Measurements from ENCODE around the gene ACOT7. TPM values are rescaled to one million over a fixed set of nuclear protein-coding genes. Genes with fewer than 3 reads are reported as not detected.

The ACOT7 gene
- total and polyA plus RNA-seq, 2 of the 13 experiments (the other 11 are each of a cell fraction or from before 2014, with no cell fraction given): 33.0 to 55.8 TPM

GRCh38 chr1:6328696-6329095, 64.9 kb downstream of the ACOT7 start (continued):
- TF ChIP-seq NFAT5 (CRISPR knock-in tag; IDR thresholded peaks at IDR 0.05): no peak
- TF ChIP-seq TFDP1 (CRISPR knock-in tag; IDR thresholded peaks at IDR 0.05; ENCODE audit: borderline replicate concordance): no peak
- no peak for TF ChIP-seq ZNF704 (CRISPR knock-in tag; IDR thresholded peaks at IDR 0.05; ENCODE audit: borderline replicate concordance)

GRCh38 chr1:6328091-6328490, 65.5 kb downstream of the ACOT7 start:
- POLR2A ChIA-PET: no interaction called here
- Histone ChIP-seq H3K27me3 (ENCODE audit: control insufficient read depth in 1 of 2, insufficient read depth in 2 of 2, low read length in 2 of 2) (no peaks in the 10 kb centered on the region), H3K9ac (ENCODE audit: insufficient read depth, low read depth, low read length) (no peak overlapping the region), H3K4me2 (ENCODE audit: low read depth, low read length) (no peak overlapping the region), H3K79me2 (ENCODE audit: insufficient read depth, low read length) (no peaks in the 10 kb centered on the region), H4K20me1 (ENCODE audit: insufficient read depth, low read length) (no peaks in the 10 kb centered on the region), H3K4me3 (replicated peaks in 1 of 3; ENCODE audit: insufficient read depth in 1 of 3, low read depth in 2 of 3, low read length in 3 of 3) (no peak overlapping the region), H3K9me3 (ENCODE audit: low read length) (no peaks in the 10 kb centered on the region), H3K27ac (ENCODE audit: extremely low read length, insufficient read depth, low read length) (no peak overlapping the region), H2AFZ (ENCODE audit: low read length) (no peak overlapping the region), H3K4me1 (ENCODE audit: insufficient read depth, low read length) (no peaks in the 10 kb centered on the region), H3K36me3 (replicated peaks in 1 of 2; ENCODE audit: control insufficient read depth in 1 of 2, insufficient read depth in 2 of 2, low read length in 2 of 2) (peaks cover 7 to 12% of the 10 kb centered on the region in 2 experiments; a peak in 4 of 5 replicates)
- FAIRE-seq (no peak), ATAC-seq (no peak), DNase-seq (ENCODE audit: low spot score) (no peak)
- BruUV-seq (replicated peaks): no TSS peak
- intact Hi-C loops (cut with micrococcal nuclease; ENCODE audit: unreplicated experiment): no loop called here
- CTCF ChIA-PET (ENCODE audit: low intra/inter-chr PET ratio, low total read pairs): no interaction called here
- WGBS (ENCODE audit: low lambda C conversion rate): 96% methylated on average over 4 of the region's 5 CpGs
- in situ Hi-C loops (cut with HindIII; ENCODE audit: extremely low pct_ligation_motif_present, low pct_unique_long_range_greater_than_20kb): no loop called here
- TF ChIP-seq, protein P1, sequence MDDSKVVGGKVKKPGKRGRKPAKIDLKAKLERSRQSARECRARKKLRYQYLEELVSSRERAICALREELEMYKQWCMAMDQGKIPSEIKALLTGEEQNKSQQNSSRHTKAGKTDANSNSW (CRISPR knock-in tag; IDR thresholded peaks at IDR 0.05; ENCODE audit: borderline replicate concordance): no peak
- TF ChIP-seq SSRP1 (CRISPR knock-in tag; IDR thresholded peaks at IDR 0.05) (no peak), RNF2 (conservative IDR thresholded peaks at IDR 0.05; ENCODE audit: low read depth) (no peak), ZNF616 (CRISPR knock-in tag; IDR thresholded peaks at IDR 0.05; ENCODE audit: low read depth) (no peak), IKZF5 (CRISPR knock-in tag; IDR thresholded peaks at IDR 0.05) (no peak), ZNF660 (CRISPR knock-in tag; IDR thresholded peaks at IDR 0.05; ENCODE audit: borderline replicate concordance, low read depth) (no peak), XRCC5 (optimal IDR thresholded peaks at IDR 0.05; ENCODE audit: low read length) (no peak), ZNF570 (CRISPR knock-in tag; IDR thresholded peaks at IDR 0.05; ENCODE audit: borderline replicate concordance) (no peak), DPF2 (CRISPR knock-in tag; IDR thresholded peaks at IDR 0.05; ENCODE audit: borderline replicate concordance, low read depth) (no peak), RORA (CRISPR knock-in tag; IDR thresholded peaks at IDR 0.05) (no peak), E2F5 (CRISPR knock-in tag; conservative IDR thresholded peaks at IDR 0.05) (no peak)

Measured in HepG2 (cell line).